OCI-LY1 (cell line): ENCODE data around the gene TEX30.

ENCODE experiments used
- H2AFZ ChIP-seq: fragments of 200-600 bp; sonication (generic), shearing (Covaris generic); 2 replicates; pipeline ENCODE4 v1.6.0; 2014; ENCODE audit warnings: antibody characterized with exemption, mild to moderate bottlenecking, low read length
- H3F3A ChIP-seq: fragments of 200-600 bp; sonication (generic), shearing (Covaris generic); 2 replicates; pipeline ENCODE4 v1.6.0; 2014; ENCODE audit warnings: mild to moderate bottlenecking, antibody characterized with exemption, low read length, moderate library complexity; ENCODE audit not compliant: insufficient read depth
- H3K27ac ChIP-seq: fragments of 200-600 bp; sonication (generic); 2 replicates; pipeline ENCODE4 v1.5.1; 2014; ENCODE audit warnings: low read length, mixed run types, mild to moderate bottlenecking, low read depth; ENCODE audit not compliant: poor library complexity, severe bottlenecking
- H3K27me3 ChIP-seq: fragments of 200-600 bp; sonication (generic); 2 replicates; pipeline ENCODE4 v1.6.0; 2014; ENCODE audit warnings: antibody characterized with exemption, mild to moderate bottlenecking, low read length, moderate library complexity; ENCODE audit not compliant: insufficient read depth
- H3K36me3 ChIP-seq: fragments of 200-600 bp; sonication (generic); 2 replicates; pipeline ENCODE4 v1.6.1; 2014; ENCODE audit warnings: mild to moderate bottlenecking, antibody characterized with exemption, low read length, moderate library complexity, mixed read lengths; ENCODE audit not compliant: insufficient read depth
- H3K4me1 ChIP-seq: fragments of 200-600 bp; sonication (generic); 2 replicates; pipeline ENCODE4 v1.5.1; 2014; ENCODE audit warnings: mild to moderate bottlenecking, low read length, moderate library complexity; ENCODE audit not compliant: insufficient read depth, severe bottlenecking
- H3K4me2 ChIP-seq: fragments of 200-600 bp; sonication (generic), shearing (Covaris generic); 2 replicates; pipeline ENCODE4 v1.6.1; 2014; ENCODE audit warnings: low read length
- H3K4me3 ChIP-seq: fragments of 200-600 bp; sonication (generic); 2 replicates; pipeline ENCODE4 v1.5.1; 2014; ENCODE audit warnings: low read length, low read depth, mild to moderate bottlenecking, mixed read lengths; ENCODE audit not compliant: poor library complexity, severe bottlenecking
- H3K79me2 ChIP-seq: fragments of 200-600 bp; shearing (Covaris generic); 2 replicates; pipeline ENCODE4 v1.6.1; 2016; ENCODE audit warnings: mixed run types, low read length, mixed read lengths; ENCODE audit not compliant: insufficient read depth
- H3K9ac ChIP-seq: fragments of 200-600 bp; sonication (generic), shearing (Covaris generic); 2 replicates; pipeline ENCODE4 v1.6.1; 2014; ENCODE audit warnings: mild to moderate bottlenecking, low read length, mixed read lengths
- H3K9me2 ChIP-seq: fragments of 200-600 bp; sonication (generic), shearing (Covaris generic); 2 replicates; pipeline ENCODE4 v1.6.1; 2014; ENCODE audit warnings: low read depth, mild to moderate bottlenecking, low read length, mixed read lengths
- H3K9me3 ChIP-seq: fragments of 200-600 bp; shearing (Covaris generic); 2 replicates; pipeline ENCODE4 v1.6.1; 2014; ENCODE audit warnings: low read length, mixed read lengths
- H4K20me1 ChIP-seq: fragments of 200-600 bp; sonication (generic), shearing (Covaris generic); 2 replicates; pipeline ENCODE4 v1.6.0; 2016; ENCODE audit warnings: mild to moderate bottlenecking, low read length; ENCODE audit not compliant: insufficient read depth
- EZH2 ChIP-seq: fragments of 200-600 bp; sonication (generic), shearing (Covaris generic); IDR thresholded peaks from 2 replicates; pipeline ENCODE4 v1.8.0; 2017; ENCODE audit warnings: borderline replicate concordance, mixed run types, mild to moderate bottlenecking, antibody characterized with exemption, low read length, moderate library complexity, mixed read lengths
- TF ChIP-seq, protein P1 (sequence below): fragments of 200-600 bp; sonication (generic), shearing (Covaris generic); IDR thresholded peaks from 2 replicates; pipeline ENCODE4 v1.5.1; 2017; ENCODE audit warnings: mild to moderate bottlenecking, antibody characterized with exemption, low read length, moderate library complexity, mixed read lengths

The TEX30 gene

DNA sequence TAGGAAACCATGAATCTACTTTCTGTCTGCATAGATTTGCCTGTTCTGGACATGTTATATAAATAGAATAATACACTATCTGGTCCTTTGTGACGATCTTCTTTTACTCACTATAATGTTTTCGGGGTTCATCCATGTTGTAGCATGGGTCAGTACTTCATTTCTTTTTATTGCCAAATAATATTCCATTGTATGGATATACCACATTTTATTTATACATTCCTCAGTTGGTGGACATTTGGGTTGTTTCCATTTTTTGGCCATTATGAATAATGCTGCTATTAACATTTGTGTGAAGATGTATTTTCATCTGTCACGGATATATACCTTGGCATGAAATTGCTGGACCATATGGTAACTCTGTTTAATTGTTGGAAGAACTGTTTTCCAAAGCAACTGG lies 32.1 kb upstream of the TEX30 start:
- Histone ChIP-seq H3K4me1 (no peaks in the 10 kb centered on the region), H3K27me3 (no peaks in the 10 kb centered on the region; the same call in 1 of the 2 replicates), H4K20me1 (no peaks in the 10 kb centered on the region), H3K4me3 (no peak overlapping the region), H3K4me2 (no peak overlapping the region), H3K79me2 (no peaks in the 10 kb centered on the region), H3K36me3 (no peaks in the 10 kb centered on the region), H3K27ac (no peak overlapping the region), H3K9me3 (0 out of 2 replicates have a peak, but pooled peaks cover 3% of the 10 kb centered on the region), H3K9me2 (no peaks in the 10 kb centered on the region), H2AFZ (no peak overlapping the region), H3F3A (no peaks in the 10 kb centered on the region), H3K9ac (no peak overlapping the region)
- TF ChIP-seq, protein P1, sequence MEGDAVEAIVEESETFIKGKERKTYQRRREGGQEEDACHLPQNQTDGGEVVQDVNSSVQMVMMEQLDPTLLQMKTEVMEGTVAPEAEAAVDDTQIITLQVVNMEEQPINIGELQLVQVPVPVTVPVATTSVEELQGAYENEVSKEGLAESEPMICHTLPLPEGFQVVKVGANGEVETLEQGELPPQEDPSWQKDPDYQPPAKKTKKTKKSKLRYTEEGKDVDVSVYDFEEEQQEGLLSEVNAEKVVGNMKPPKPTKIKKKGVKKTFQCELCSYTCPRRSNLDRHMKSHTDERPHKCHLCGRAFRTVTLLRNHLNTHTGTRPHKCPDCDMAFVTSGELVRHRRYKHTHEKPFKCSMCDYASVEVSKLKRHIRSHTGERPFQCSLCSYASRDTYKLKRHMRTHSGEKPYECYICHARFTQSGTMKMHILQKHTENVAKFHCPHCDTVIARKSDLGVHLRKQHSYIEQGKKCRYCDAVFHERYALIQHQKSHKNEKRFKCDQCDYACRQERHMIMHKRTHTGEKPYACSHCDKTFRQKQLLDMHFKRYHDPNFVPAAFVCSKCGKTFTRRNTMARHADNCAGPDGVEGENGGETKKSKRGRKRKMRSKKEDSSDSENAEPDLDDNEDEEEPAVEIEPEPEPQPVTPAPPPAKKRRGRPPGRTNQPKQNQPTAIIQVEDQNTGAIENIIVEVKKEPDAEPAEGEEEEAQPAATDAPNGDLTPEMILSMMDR, result no peak
- no peak for TF ChIP-seq EZH2

DNA sequence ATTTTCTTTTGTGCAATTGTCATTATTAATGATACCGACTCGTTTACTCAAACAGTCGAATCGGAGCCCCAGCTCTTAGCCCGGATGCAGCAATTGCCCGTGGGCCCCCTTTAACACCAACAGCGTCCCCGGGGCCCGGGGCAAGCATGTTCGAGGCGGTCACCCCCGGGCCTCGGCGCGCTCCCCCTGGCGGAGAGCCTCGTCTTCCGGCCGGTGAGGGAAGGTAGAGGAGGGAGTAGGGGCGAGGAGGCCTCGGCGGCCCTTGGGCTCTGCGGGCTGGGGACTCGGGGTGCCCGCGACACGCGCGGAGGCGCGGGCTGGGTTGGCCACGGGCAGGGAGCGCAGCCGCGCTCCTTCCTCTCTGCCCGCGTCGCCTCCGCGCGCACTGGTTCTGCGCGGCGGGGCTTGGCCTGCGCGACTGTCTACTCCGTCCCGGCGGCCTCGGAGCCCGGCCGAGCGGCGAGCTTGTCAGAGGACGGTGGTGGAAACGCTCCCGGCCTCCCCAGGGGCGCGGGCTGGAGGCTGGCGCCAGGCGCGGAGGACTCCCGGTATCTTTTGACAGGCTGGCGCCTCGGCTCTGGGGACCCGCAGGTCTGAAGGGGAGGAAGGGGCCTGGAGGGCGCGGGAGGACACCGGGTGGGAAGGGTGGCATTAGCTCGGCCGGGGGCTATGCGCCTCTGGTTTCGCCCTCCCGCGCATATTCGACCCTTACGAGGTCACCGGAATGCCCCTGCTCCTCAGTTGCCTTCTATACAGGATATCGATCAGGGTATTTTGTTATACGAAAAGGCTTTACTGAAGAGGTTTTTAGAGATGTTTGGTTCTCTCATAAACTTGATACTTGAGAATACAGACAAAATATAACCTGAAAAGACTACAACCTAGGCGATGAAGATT lies 26.8 kb upstream of the TEX30 start:
- Histone ChIP-seq H3K79me2 (no peaks in the 10 kb centered on the region), H3K27me3 (no peaks in the 10 kb centered on the region; the same call in 1 of the 2 replicates), H2AFZ (no peak overlapping the region), H3K36me3 (no peaks in the 10 kb centered on the region), H3K9ac (no peak overlapping the region), H3K9me3 (no peaks in the 10 kb centered on the region), H3F3A (no peaks in the 10 kb centered on the region), H3K9me2 (no peaks in the 10 kb centered on the region), H3K4me2 (no peak overlapping the region), H3K27ac (no peak overlapping the region), H3K4me3 (no peak overlapping the region), H3K4me1 (no peaks in the 10 kb centered on the region), H4K20me1 (no peaks in the 10 kb centered on the region)
- no peak for TF ChIP-seq EZH2
- TF ChIP-seq, protein P1, result peak; percentile 7; the same call in 1 of the 2 replicates

DNA sequence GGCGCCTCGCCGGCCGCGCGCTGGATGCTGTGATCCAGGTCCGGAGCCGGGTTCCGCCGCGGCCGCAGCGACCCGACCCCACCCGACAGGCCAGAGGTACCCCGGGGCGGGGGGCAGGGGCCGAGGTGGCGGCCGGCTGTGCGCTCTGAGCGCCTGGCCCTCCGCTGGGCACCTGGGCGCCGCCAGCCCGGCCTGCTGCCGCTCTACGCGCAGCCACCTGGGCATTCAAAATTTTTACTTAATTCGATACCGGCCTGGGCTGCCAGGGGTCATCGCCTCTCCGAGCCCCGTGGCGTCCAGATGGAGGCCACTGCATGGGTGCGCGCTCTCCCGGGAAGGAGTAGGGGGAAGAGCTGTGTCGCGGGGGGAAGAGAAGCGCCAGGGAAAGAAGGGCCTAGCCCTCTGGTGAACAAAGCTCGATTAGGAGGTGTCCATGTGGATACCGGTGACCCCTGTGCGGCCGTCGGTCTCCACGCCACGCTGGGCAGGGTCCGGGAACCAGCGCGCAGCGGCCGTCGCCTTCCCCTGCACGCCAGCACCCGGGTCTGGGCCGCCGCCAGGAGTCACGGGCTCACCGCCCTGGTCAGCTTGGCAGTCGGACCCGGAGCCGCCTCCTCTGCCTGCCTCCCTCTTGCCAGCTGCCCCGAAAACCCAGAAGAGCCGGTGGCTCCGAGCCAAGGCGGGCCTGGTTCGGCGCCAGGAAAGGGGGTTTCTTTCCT lies 26.0 kb upstream of the TEX30 start:
- no peak overlapping the region for H3K4me2 ChIP-seq
- no peak for TF ChIP-seq EZH2
- TF ChIP-seq, protein P1, result no peak

More for the DNA sequence above, 26.0 kb upstream of the TEX30 start:
- Histone ChIP-seq H3K4me1 (no peaks in the 10 kb centered on the region), H3F3A (no peaks in the 10 kb centered on the region), H3K9me2 (no peaks in the 10 kb centered on the region), H3K9ac (no peak overlapping the region), H4K20me1 (no peaks in the 10 kb centered on the region), H3K4me3 (no peak overlapping the region), H3K27ac (no peak overlapping the region), H2AFZ (no peak overlapping the region), H3K79me2 (no peaks in the 10 kb centered on the region), H3K9me3 (no peaks in the 10 kb centered on the region), H3K27me3 (no peaks in the 10 kb centered on the region; the same call in 1 of the 2 replicates), H3K36me3 (no peaks in the 10 kb centered on the region)
